Stimulated activated CD8-positive, alpha-beta memory T cell treated with anti-CD3 and anti-CD28 coated beads, Interleukin-7, amount 100 ng/mL, for 24 hours (primary cell): ENCODE data around the gene GNAI1.

Experiments
- DNase-seq: peaks from one replicate; pipeline ENCODE4 v3.0.0-alpha.2; 2020; ENCODE audit warnings: low read depth

GNAI1 gene

GRCh38 chr7:80213814-80214213 is 79.2 kb downstream of the GNAI1 start:
- no peak for DNase-seq

DNA sequence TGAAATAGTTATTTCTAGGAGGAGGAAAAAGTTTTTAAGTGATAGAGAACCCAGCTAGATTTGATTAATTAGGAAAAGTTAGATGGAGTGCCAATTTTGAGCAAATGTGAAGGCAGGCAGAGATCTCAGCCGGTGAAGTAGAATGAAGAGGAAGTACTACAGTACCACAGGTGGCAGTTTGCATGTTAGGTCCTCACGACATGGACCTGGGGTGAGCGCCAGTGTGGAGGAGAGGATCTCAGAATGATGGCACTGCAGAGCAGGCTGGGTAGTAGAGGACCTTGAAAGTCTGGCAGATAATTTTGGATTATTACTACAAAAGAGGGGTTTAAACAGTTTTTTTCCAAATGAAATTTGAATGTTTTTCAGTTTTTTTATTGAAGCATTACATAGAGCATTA is 81.1 kb downstream of the GNAI1 start:
- DNase-seq: no peak

DNA sequence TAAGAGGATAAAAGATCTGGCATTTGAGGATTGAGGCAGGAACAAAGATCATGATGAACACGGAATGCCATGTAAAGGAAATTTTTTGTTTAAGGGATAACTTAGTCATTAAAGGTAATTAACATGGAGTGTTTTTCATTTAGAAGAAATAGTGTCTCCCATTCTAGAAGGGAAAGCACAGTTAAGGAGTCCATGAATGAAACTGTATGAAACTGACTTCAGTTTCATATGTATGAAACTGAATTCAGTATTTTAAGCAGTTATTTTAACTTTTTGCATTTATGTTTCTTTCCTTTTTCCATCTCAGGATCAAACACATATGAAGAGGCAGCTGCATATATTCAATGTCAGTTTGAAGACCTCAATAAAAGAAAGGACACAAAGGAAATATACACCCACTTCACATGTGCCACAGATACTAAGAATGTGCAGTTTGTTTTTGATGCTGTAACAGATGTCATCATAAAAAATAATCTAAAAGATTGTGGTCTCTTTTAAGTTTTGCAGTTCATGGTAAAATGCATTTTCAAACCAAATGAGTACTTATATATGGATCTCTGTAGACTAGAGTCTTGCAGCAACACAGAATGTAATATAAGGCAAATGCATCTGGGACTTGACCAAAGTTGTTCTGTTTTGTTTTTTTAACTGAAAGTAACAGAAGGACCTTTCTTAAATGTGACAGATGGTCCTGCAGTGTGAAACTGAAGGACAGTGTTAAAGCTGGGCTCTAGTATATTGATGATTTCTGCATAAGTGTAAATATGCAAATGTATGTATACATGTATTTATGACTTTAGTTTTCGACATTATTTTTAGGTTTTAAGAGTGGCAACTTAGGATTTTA is 82.6 kb downstream of the GNAI1 start:
- no peak for DNase-seq

DNA sequence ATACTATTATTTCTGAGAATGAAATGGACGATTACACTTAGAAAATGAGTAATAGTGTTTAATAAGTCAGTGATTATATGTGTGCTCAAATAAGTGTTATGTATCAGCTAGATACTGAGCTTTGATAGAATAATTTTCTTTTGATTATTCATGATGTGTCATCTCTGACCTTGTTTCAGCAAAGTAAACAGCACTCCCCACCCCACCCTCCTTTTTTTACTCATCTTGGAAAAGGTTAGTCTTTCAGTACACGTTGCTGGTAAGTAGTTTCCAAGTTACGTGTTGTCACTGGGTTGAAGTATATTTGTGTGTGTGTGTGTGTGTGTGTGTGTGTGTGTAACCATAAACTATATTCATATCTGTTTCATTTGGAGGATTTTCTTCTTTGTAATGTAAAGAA is 84.1 kb downstream of the GNAI1 start:
- DNase-seq: no peak

DNA sequence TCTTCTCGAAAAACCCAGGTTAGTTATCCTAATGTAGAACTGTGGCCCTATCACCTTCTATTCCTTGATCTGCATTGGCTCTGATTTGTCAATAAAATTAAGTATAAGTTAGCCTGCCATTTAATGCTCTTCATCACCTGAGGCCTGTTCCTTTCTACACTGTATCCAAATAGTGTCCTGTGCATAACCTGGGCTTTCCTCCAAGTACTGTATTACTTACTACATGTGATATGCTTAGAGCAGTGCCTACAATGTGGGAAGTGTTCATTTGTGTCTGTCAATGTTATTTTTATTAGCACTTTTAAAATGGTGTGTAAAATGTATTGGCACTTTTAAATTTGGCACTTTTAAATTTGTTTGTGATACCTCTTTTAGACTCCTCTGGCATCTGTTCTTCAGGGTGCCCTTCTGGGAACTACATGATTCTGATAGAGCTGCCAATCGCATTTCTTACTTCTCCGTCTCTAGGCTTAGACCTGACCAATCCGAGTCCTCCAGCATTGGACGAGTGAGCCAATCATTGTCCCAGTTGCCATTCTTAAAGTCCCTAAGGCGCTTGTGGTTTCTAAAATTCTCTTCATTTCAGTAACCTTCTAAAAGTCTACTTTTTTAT is 85.5 kb downstream of the GNAI1 start:
- no peak for DNase-seq

- DNase-seq: no peak
These were observed 89.8 kb downstream of the GNAI1 start for GRCh38 chr7:80224415-80224814.

GRCh38 chr7:80225361-80225760 is 90.7 kb downstream of the GNAI1 start:
- DNase-seq: no peak

DNA sequence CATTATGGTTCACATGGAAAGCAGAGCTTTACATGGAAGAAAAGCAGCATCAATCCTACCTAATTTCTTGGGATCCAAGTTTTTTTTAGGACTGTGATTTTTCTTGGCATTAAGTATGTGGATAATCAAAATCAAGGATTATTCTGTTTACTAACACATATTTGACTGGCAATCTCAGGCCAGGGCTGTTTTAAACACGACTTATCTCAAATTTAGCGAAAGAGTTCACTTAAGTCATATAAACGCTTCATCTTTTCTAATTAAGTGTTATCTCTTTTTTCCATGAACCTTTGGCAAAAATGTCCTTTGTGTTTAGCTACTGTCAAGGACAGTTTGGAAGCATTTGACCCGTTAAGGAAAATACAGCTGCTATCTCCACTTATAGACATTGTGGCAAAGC is 92.0 kb downstream of the GNAI1 start:
- no peak for DNase-seq

GRCh38 chr7:80230327-80230726 is 95.7 kb downstream of the GNAI1 start:
- no peak for DNase-seq

DNA sequence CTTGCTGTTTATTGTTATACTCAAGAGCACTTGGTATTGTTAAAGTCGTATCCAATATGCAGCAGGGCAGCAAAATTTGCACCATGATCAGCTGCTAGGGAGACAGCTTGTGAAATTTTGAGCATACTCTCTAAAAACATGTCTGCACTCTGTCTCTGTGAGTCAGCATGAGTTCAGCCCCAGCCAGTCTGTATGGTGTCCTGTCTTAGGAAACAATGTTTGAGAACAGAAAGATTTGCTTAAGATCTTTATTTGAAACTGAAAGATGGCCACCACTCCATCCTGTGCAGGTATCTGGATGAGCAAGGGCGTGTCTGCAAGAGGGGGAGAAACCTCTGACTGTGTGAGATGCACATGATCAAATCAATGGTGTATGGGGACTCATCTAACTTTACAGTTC is 97.1 kb downstream of the GNAI1 start:
- no peak for DNase-seq

DNA sequence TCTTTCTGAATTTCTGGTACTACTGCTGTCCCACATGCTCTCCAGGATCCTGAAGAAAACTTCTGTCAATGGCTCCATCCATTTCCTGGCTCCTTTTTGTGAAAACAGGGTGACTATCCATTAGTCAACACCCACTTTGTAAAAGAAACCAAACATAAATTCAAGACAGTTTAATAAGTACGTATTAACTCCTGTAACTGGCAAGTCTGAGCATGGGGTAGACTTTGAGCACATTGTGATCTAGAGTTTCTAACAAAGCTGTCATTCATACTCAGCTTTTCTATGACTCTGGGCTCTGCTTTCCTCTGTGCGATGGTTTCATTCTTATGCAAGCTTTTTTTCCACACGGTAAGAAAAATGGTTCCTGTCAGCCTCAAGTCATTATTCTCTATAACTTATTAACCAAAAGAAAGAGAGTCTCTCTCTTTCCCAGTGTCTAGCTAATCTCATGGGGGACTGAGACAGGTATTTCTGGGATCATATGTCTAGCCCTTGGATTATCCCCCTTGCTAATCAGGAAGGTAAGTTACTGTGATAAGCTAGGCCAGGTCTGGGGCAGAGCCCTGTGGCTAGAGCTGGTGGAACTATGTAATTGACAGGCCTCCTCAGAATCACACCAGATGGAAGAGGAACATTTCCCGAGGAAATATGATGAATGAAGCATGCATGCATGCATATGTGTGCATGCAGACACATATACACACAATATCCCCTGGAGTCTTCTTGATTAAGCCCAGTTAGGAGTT is 98.5 kb downstream of the GNAI1 start:
- no peak for DNase-seq

DNA sequence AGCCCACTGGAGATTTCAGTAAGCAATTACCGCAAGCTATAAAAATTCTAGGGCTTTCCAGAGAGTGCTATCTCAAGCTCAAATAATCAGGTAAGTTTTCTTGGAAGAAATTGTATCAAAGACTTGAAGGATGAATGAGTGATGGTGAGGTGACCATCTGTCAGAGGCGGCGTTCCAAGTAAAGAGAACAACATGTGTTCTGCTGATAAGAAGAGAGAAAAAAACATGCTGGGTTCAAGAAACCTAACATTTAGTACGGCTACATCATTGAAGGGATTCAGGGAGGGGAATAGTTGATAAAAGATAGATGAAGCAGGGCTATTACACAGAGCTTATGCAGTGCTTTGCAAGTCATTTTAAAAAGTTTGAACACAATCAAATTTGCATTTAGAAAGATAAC is 100.7 kb downstream of the GNAI1 start:
- no peak for DNase-seq

- DNase-seq: no peak
These were observed 102.0 kb downstream of the GNAI1 start for GRCh38 chr7:80236681-80237080.

GRCh38 chr7:80240265-80241025 is 105.8 kb downstream of the GNAI1 start:
- no peak for DNase-seq

- DNase-seq: no peak
These were observed 107.0 kb downstream of the GNAI1 start for GRCh38 chr7:80241671-80242070.

- no peak for DNase-seq
These were observed 108.8 kb downstream of the GNAI1 start for GRCh38 chr7:80243425-80243824.

- no peak for DNase-seq
These were observed 109.7 kb downstream of the GNAI1 start for GRCh38 chr7:80244206-80244916.

- no peak for DNase-seq
These were observed 112.5 kb downstream of the GNAI1 start for GRCh38 chr7:80247144-80247543.

DNA sequence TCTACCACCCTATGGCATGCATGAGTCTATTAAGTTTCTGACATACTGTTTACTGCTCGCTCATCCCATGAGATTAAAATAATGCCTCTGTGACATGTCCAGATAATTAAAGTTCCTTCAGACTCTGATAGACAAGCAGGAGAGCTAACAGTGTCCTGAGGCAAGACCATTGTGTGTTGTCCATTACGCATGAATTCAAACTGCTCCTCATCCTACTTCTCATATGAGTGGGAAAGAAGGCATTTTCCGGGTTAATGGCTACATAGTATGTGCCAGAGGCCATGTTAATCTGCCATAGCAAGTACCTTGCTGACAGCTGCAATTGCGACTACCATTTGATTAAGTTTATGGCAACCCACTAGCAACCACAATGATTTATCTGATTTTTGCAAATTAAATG is 113.3 kb downstream of the GNAI1 start:
- DNase-seq: no peak

GRCh38 chr7:80249184-80249583 is 114.6 kb downstream of the GNAI1 start:
- DNase-seq: no peak

GRCh38 chr7:80249619-80250295 is 115.1 kb downstream of the GNAI1 start:
- no peak for DNase-seq
